K562 (cell line): ENCODE measurements around the gene PELI2. TPM values are rescaled to one million over a fixed set of nuclear protein-coding genes. Genes with fewer than 3 reads are reported as not detected.

Source experiments
- ATAC-seq: fragments of 200-7000 bp; cut with Tn5 transposase; 3 replicates; pipeline ENCODE4 v1.9.1; 2020; ENCODE audit warnings: moderate library complexity
- BruUV-seq: library from RNA; stranded (reverse); fragments of 400-500 nt; replicated peaks from 2 replicates; lab custom pipeline; 2021; lab: Mats Ljungman, UMichigan
- CTCF ChIA-PET: fragments of 300-600 bp; formaldehyde crosslinking; extraction: SDS; loops from one replicate; lab custom pipeline; 2021; ENCODE audit warnings: low intra/inter-chr PET ratio; lab: Yijun Ruan, JAX
- POLR2A ChIA-PET: fragments of 300-600, 350-650 bp; sonication (Branson Sonifier 250); formaldehyde crosslinking; extraction: SDS; loops from one replicate; lab custom pipeline; 2021; ENCODE audit warnings: antibody characterized with exemption, inconsistent platforms; lab: Yijun Ruan, JAX
- DNase-seq, 4 experiments: peaks; one replicate each; pipeline versions ENCODE4 v3.0.0 to v3.0.0-alpha.2; 2011 to 2018; ENCODE audit warnings: low spot score in 3 of 4, mixed read lengths in 3 of 4; ENCODE audit errors: extremely low read depth in 1 of 4
- FAIRE-seq: peaks from 2 replicates; lab custom pipeline; 2011; peaks lifted over from hg19 to GRCh38; lab: Jason Lieb, UNC
- H2AFZ ChIP-seq: 2 replicates; pipeline ENCODE4 v1.6.0; 2011; ENCODE audit warnings: low read depth, low read length, control low read depth, inconsistent platforms
- H3K27ac ChIP-seq: fragments of 200-600 bp; 3 replicates; pipeline ENCODE4 v1.8.0; 2011; ENCODE audit warnings: low read depth, mild to moderate bottlenecking, control low read depth, inconsistent platforms, low read length, moderate library complexity, mixed read lengths; ENCODE audit errors: extremely low read depth
- H3K27me3 ChIP-seq, 2 experiments: fragments of 300-600 bp in 1 of 2; 2 replicates in 1 of 2; 3 replicates in 1 of 2; pipeline versions ENCODE4 v1.6.0 to v1.8.0; 2011; ENCODE audit warnings: inconsistent platforms in 2 of 2, low read length in 2 of 2, mild to moderate bottlenecking in 1 of 2, mixed read lengths in 1 of 2, moderate library complexity in 1 of 2; ENCODE audit not compliant: control insufficient read depth in 2 of 2, insufficient read depth in 2 of 2
- H3K36me3 ChIP-seq: fragments of 300-600 bp; 3 replicates; pipeline ENCODE4 v1.8.0; 2011; ENCODE audit warnings: mild to moderate bottlenecking, low read length, inconsistent platforms; ENCODE audit not compliant: control insufficient read depth, insufficient read depth
- H3K4me1 ChIP-seq, 2 experiments: fragments of 200-600 bp in 1 of 2; replicated peaks in 1 of 2; 2 replicates in 1 of 2; 3 replicates in 1 of 2; pipeline versions ENCODE4 v1.5.1 to v1.8.0; 2011; ENCODE audit warnings: inconsistent platforms in 2 of 2, low read length in 2 of 2, mild to moderate bottlenecking in 1 of 2, mixed read lengths in 1 of 2, moderate library complexity in 1 of 2; ENCODE audit not compliant: control insufficient read depth in 2 of 2, insufficient read depth in 2 of 2
- H3K4me2 ChIP-seq: 2 replicates; pipeline ENCODE4 v1.6.1; 2011; ENCODE audit warnings: low read length, control low read depth, inconsistent platforms, mixed read lengths; ENCODE audit not compliant: insufficient read depth
- H3K4me3 ChIP-seq: fragments of 200-600 bp; sonication (generic), shearing (Covaris generic); 2 replicates; pipeline ENCODE4 v1.5.1; 2016; ENCODE audit warnings: control low read depth, inconsistent platforms
- H3K79me2 ChIP-seq: fragments of 200-600 bp; 3 replicates; pipeline ENCODE4 v1.8.0; 2011; ENCODE audit warnings: low read length, inconsistent platforms; ENCODE audit not compliant: control insufficient read depth, insufficient read depth
- H3K9ac ChIP-seq, 2 experiments: 2 replicates each; pipeline versions ENCODE4 v1.6.0 to v1.6.1; 2011; ENCODE audit warnings: low read depth in 2 of 2, low read length in 2 of 2, control low read depth in 1 of 2, inconsistent platforms in 1 of 2, mild to moderate bottlenecking in 1 of 2, mixed read lengths in 1 of 2; ENCODE audit not compliant: insufficient read depth in 1 of 2
- H3K9me1 ChIP-seq: one replicate; pipeline ENCODE4 v1.6.0; 2011; ENCODE audit warnings: inconsistent platforms, mild to moderate bottlenecking, low read length, moderate library complexity; ENCODE audit not compliant: control insufficient read depth, insufficient read depth
- H3K9me3 ChIP-seq: replicated peaks from 2 replicates; pipeline ENCODE4 v1.5.1; 2011; ENCODE audit warnings: low read depth, low read length, inconsistent platforms; ENCODE audit not compliant: control insufficient read depth, insufficient read depth
- H4K20me1 ChIP-seq: replicated peaks from 2 replicates; pipeline ENCODE4 v1.6.1; 2011; ENCODE audit warnings: low read length, inconsistent platforms, mixed read lengths; ENCODE audit not compliant: control insufficient read depth, insufficient read depth
- CEBPG ChIP-seq, 3 experiments: fragments of 200-800 bp in 1 of 3; sonication (Bioruptor generic) in 1 of 3; sonication (generic) in 1 of 3; formaldehyde crosslinking in 1 of 3; IDR thresholded peaks in 2 of 3; conservative IDR thresholded peaks in 1 of 3; 2 replicates each; pipeline versions ENCODE4 v1.6.1 to v1.8.0; 2016 to 2022; ENCODE audit warnings: missing compliant biosample characterization in 2 of 3, missing genetic modification characterization in 2 of 3, mild to moderate bottlenecking in 1 of 3, missing genetic modification reagents in 1 of 3
- CREBBP ChIP-seq: IDR thresholded peaks from one replicate; pipeline ENCODE4 v1.6.1; 2012; ENCODE audit warnings: low read depth, mild to moderate bottlenecking, control low read depth, inconsistent platforms, low read length
- POU5F1 ChIP-seq: fragments of 150-350 bp; IDR thresholded peaks from 2 replicates; pipeline ENCODE4 v1.6.1; 2014; ENCODE audit warnings: borderline replicate concordance, low read length, low read depth, mild to moderate bottlenecking; ENCODE audit not compliant: partially characterized antibody
- SREBF1 ChIP-seq: fragments of 150-350 bp; IDR thresholded peaks from 2 replicates; pipeline ENCODE4 v1.6.1; 2014; ENCODE audit warnings: antibody characterized with exemption, low read depth, low read length, borderline replicate concordance
- ZBTB40 ChIP-seq, 2 experiments: fragments of 450-650 bp in 1 of 2; sonication (generic) in 1 of 2; formaldehyde crosslinking in 1 of 2; IDR thresholded peaks; 2 replicates each; pipeline versions ENCODE4 v1.7.1 to v1.9.0; 2016 to 2022; ENCODE audit warnings: inconsistent platforms in 1 of 2, mild to moderate bottlenecking in 1 of 2, missing genetic modification reagents in 1 of 2
- ZSCAN29 ChIP-seq: fragments of 450-650 bp; IDR thresholded peaks from 2 replicates; pipeline ENCODE4 v1.6.1; 2017
- WGBS: fragments of 100-300 bp; shearing (Covaris generic); methylation state at CpG from one replicate; pipeline ENCODE4 v1.1.6; 2016; ENCODE audit warnings: low coverage, mixed read lengths; ENCODE audit not compliant: insufficient coverage; ENCODE audit errors: missing lambda C conversion rate; 5-methylcytosine and 5-hydroxymethylcytosine counted together
- in situ Hi-C: fragments of 300-500 bp; cut with MboI; formaldehyde crosslinking; loops from 4 replicates; pipeline ENCODE4 v1.15.0; 2018; ENCODE audit warnings: inconsistent platforms, mixed read lengths
- intact Hi-C: fragments of 100-400 bp; cut with micrococcal nuclease; formaldehyde crosslinking; loops from 2 replicates; pipeline ENCODE4 v1.14.2; 2022
- polyA plus RNA-seq, 8 experiments: library from polyadenylated mRNA; depleted of rRNA in 4 of 8; stranded (reverse) in 5 of 8; unstranded in 3 of 8; fragments of >200 nt; fragmentation: Nextera tagmentation in 2 of 8; fragmentation: Illumina TruSeq in 1 of 8; extraction: Ambion mirVana in 2 of 8; extraction: Trizol in 1 of 8; gene quantifications; 2 replicates each; pipeline versions ENCODE4 v1.2.1 to v1.2.3, GENCODE V29; 2011 to 2014; ENCODE audit warnings: inconsistent platforms in 1 of 8, missing spikeins in 1 of 8
- total RNA-seq, 7 experiments: library from RNA; depleted of rRNA in 6 of 7; stranded (reverse); fragments of >200 nt in 6 of 7; fragmentation: Illumina TruSeq in 2 of 7; extraction: Trizol in 2 of 7; gene quantifications; 2 replicates each; pipeline versions ENCODE4 v1.2.1 to v1.2.3, GENCODE V29; 2011 to 2021; ENCODE audit warnings: low replicate concordance in 1 of 7

Gene PELI2
- total and polyA plus RNA-seq, 9 of the 15 experiments (the other 6 are each of a cell fraction or from before 2014, with no cell fraction given): 0.20 to 1.5 (median 0.44) TPM

GRCh38 chr14:56137453-56137807 lies 19.2 kb downstream of the PELI2 start:
- Histone ChIP-seq H3K36me3 (no peaks in the 10 kb centered on the region), H4K20me1 (no peaks in the 10 kb centered on the region), H3K4me3 (no peak overlapping the region), H2AFZ (no peak overlapping the region), H3K4me1 (no peaks in the 10 kb centered on the region), H3K9ac (no peak overlapping the region), H3K27ac (no peak overlapping the region), H3K79me2 (no peaks in the 10 kb centered on the region), H3K9me3 (no peaks in the 10 kb centered on the region), H3K4me2 (no peak overlapping the region), H3K9me1 (no peaks in the 10 kb centered on the region), H3K27me3 (peaks cover 9 to 12% of the 10 kb centered on the region in 2 experiments; a peak in 4 of 5 replicates)
- TF ChIP-seq SREBF1: no peak
- TF ChIP-seq CEBPG (CRISPR knock-in tag; IDR thresholded peaks at IDR 0.05): no peak
- 0 out of 4 replicates have a peak, but pooled peaks of 1 of the 2 experiments have one; percentile 21 for TF ChIP-seq CEBPG (tag; conservative IDR thresholded peaks at IDR 0.05 in 1 of 2, IDR thresholded peaks at IDR 0.05 in 1 of 2)
- TF ChIP-seq ZSCAN29: no peak
- CTCF ChIA-PET: no interaction called here
- in situ Hi-C loops (no loop called here), intact Hi-C loops (no loop called here)
- POLR2A ChIA-PET: interaction anchor here (1.0 kb wide), 1 partner anchor 35 kb away, joined by 7 read pairs; no protein-coding TSS in a partner anchor
- BruUV-seq: no TSS peak
- FAIRE-seq (no peak), ATAC-seq (no peak), DNase-seq (no peak)
- WGBS: 0% methylated on average over 7 of the region's 7 CpGs

DNA sequence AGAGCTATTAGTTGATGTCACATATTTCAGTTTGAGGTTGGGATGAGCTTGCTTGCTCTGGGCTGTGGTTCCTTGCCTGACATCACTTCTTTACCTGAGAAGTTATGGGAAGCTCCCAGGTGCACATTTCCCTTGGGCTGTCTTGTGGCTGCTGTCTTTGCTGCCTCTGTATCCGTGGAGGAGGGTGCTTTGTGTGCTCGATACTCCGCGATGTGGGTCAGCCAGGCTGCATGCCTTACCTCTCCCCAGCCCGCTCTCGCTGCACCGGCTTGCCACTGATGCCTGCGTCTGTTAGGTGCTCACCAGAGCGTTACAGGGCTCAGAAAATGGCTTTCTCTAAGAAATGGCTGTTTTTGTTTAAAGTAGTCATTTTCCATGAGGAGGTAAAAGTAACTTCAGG lies 19.6 kb downstream of the PELI2 start:
- no peaks in the 10 kb centered on the region for H3K36me3 ChIP-seq
- FAIRE-seq: no peak
- intact Hi-C loops: no loop called here
- TF ChIP-seq POU5F1 (no peak), ZBTB40 (IDR thresholded peaks at IDR 0.05) (no peak), ZBTB40 (CRISPR knock-in tag; IDR thresholded peaks at IDR 0.05) (no peak), CREBBP (no peak)

More for the DNA sequence above, 19.6 kb downstream of the PELI2 start:
- Histone ChIP-seq H4K20me1 (no peaks in the 10 kb centered on the region), H3K4me2 (no peak overlapping the region), H3K79me2 (no peaks in the 10 kb centered on the region), H3K27me3 (peaks cover 9 to 11% of the 10 kb centered on the region in 2 experiments; a peak in 4 of 5 replicates), H3K9ac (no peak overlapping the region), H3K4me3 (no peak overlapping the region), H3K9me3 (no peaks in the 10 kb centered on the region), H3K9me1 (no peaks in the 10 kb centered on the region), H3K27ac (no peak overlapping the region), H3K4me1 (no peaks in the 10 kb centered on the region), H2AFZ (no peak overlapping the region)
- in situ Hi-C loops: no loop called here
- 13% methylated on average over 9 of the region's 9 CpGs for WGBS
- POLR2A ChIA-PET: no interaction called here
- ATAC-seq (no peak), DNase-seq (no peak)
- BruUV-seq: no TSS peak
- CTCF ChIA-PET: no interaction called here
